Upper lobe of right lung (tissue), 1 donor: ENCODE results near the gene C15orf39. TPM values are rescaled to one million over a fixed set of nuclear protein-coding genes. Genes with fewer than 3 reads are reported as not detected.
A peak's percentile ranks its signal among the peaks of the same experiment; 100 is the strongest.

Source experiments
- ATAC-seq: fragments of 200-7000 bp; cut with Tn5 transposase; one replicate; pipeline ENCODE4 v1.9.1; 2020; ENCODE audit warnings: mild to moderate bottlenecking, moderate library complexity
- DNase-seq: peaks from one replicate; pipeline ENCODE4 v3.0.0-alpha.2; 2020
- H3K27ac ChIP-seq: fragments of 200-600 bp; one replicate; pipeline ENCODE4 v1.8.0; 2022
- H3K27me3 ChIP-seq: fragments of 200-600 bp; one replicate; pipeline ENCODE4 v1.8.0; 2022; ENCODE audit warnings: mild to moderate bottlenecking
- H3K36me3 ChIP-seq: fragments of 200-600 bp; one replicate; pipeline ENCODE4 v1.8.0; 2022
- H3K4me1 ChIP-seq: fragments of 200-600 bp; one replicate; pipeline ENCODE4 v1.8.0; 2022
- H3K4me3 ChIP-seq: fragments of 200-600 bp; one replicate; pipeline ENCODE4 v1.8.0; 2022; ENCODE audit warnings: mild to moderate bottlenecking
- H3K9me3 ChIP-seq: fragments of 200-600 bp; one replicate; pipeline ENCODE4 v1.8.0; 2022
- intact Hi-C: fragments of 100-400 bp; cut with DNase I; formaldehyde crosslinking; loops from one replicate; pipeline ENCODE4 v1.11.0; 2022
- total RNA-seq: library from RNA; stranded (reverse); fragmentation: NEBNext Ultra II Directional; extraction: Animal tissue kit (Norgen Biotek cat#: 25700); gene quantifications from one replicate; pipeline ENCODE4 v1.2.1, GENCODE V29; 2021
- TF ChIP-seq, protein P1 (sequence below): fragments of 200-600 bp; IDR thresholded peaks from one replicate; pipeline ENCODE4 v1.8.0; 2022; ENCODE audit warnings: antibody characterized with exemption
- donor health status: DM: no; HTN: yes; CAD: no; lungs with severe emphysema.

C15orf39 gene
- total RNA-seq, 1 donor from 2014 or later, result 33.3 TPM

DNA sequence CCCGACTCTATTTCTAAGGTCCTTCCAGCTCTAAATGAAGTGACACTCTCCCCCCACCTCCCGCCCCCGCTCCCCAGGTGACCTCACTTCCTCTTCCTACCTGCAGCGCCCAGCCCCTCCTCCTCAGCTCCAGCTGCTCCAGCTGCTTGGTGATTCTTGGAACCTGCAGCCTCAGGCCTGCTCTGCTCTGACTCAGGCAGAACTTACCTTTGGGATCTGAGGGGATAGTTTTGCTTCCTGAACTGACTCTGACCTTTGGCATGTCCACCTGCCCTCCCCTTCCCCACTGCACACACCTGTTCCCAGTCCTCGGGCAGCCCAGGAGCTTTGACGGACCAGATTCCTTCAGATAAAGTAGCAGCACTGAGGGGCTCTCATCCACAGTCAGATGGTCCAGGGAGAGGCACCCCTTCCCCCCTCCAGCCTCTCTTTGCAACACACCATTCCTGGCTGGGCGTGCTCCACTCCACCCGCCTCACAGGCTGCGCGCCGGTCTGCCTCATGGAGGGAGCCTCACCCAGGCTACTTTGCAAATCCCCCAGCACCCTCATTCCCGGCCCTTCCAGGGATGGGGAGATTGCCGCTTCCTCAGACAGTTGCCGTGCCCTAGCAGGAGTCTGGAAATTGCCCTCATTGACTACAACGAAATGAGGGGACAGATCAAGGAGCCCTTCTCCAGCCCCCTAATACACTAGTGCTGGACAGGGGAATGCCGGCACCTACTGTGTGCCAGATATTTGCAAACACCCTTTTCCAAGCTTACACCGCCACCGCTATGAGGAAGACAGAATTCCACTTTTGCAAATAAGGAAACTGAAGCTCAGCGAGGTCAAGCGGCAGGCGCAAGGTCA is 692 bp upstream of the C15orf39 start:
- Histone ChIP-seq H3K4me3 (peak overlapping the region; percentile 100), H3K27ac (peak overlapping the region; percentile 96), H3K9me3 (no peaks in the 10 kb centered on the region), H3K36me3 (peaks cover 5% of the 10 kb centered on the region), H3K27me3 (no peaks in the 10 kb centered on the region), H3K4me1 (peaks cover 32% of the 10 kb centered on the region)
- DNase-seq (peak; percentile 89), ATAC-seq (peak; percentile 14)
- TF ChIP-seq, protein P1, sequence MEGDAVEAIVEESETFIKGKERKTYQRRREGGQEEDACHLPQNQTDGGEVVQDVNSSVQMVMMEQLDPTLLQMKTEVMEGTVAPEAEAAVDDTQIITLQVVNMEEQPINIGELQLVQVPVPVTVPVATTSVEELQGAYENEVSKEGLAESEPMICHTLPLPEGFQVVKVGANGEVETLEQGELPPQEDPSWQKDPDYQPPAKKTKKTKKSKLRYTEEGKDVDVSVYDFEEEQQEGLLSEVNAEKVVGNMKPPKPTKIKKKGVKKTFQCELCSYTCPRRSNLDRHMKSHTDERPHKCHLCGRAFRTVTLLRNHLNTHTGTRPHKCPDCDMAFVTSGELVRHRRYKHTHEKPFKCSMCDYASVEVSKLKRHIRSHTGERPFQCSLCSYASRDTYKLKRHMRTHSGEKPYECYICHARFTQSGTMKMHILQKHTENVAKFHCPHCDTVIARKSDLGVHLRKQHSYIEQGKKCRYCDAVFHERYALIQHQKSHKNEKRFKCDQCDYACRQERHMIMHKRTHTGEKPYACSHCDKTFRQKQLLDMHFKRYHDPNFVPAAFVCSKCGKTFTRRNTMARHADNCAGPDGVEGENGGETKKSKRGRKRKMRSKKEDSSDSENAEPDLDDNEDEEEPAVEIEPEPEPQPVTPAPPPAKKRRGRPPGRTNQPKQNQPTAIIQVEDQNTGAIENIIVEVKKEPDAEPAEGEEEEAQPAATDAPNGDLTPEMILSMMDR, result no peak
- intact Hi-C loops, result loop anchor here (5.0 kb wide), 1 partner anchor 159 kb away; no protein-coding TSS in a partner anchor

DNA sequence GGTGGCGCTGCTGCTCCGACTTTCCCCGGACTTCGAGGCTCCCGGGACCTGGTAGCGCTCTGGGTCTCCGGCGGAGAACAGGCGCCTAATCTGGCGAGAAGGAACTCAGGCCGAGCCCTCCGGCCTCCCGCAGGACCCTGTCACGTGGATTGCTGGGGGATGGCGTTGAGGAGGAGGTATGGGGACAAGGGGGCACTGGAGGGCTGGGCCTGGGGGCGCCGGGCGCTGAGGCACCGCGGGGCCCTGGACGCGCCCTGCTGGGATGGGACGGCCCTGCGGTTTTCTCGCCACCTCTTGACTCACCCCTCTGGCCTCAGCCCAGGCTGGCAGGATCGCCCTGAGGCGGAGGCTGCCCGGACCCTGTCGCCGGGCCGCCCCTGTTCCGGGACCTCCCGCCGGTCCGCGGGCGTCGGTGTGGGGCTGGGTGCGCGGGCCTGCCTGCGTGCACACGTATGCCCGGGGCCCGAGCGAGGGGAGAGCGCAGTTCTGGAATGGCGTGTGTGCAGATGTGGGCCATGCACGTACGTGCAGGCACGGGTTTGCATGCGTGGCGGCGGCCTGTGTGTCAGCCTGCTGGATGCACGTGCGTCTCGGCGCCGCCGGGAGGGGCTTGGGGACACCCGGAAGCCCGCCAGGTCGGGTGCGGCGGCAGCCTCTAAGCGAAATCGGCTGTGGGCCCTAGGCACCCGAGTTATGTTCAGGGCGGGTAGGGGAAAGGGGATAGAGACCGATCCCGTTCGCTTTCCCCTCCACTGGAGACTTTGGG is 752 bp downstream of the C15orf39 start:
- ATAC-seq, result peak; percentile 49
- Histone ChIP-seq H3K9me3 (no peaks in the 10 kb centered on the region), H3K27me3 (no peaks in the 10 kb centered on the region), H3K27ac (peak overlapping the region; percentile 96), H3K4me3 (peak overlapping the region; percentile 100), H3K4me1 (peaks cover 32% of the 10 kb centered on the region), H3K36me3 (peaks cover 20% of the 10 kb centered on the region)
- peak; percentile 91 for DNase-seq
- intact Hi-C loops, result loop anchor here (5.0 kb wide), 1 partner anchor 160 kb away; no protein-coding TSS in a partner anchor
- TF ChIP-seq, protein P1, result no peak

GRCh38 chr15:75203017-75203907 is 1.6 kb downstream of the C15orf39 start:
- ATAC-seq, result no peak
- no peaks in the 10 kb centered on the region for H3K27me3 ChIP-seq
- intact Hi-C loops, result loop anchor here (5.0 kb wide), 1 partner anchor 161 kb away; no protein-coding TSS in a partner anchor
- H3K4me1 ChIP-seq, result peaks cover 32% of the 10 kb centered on the region
- H3K27ac ChIP-seq, result peak overlapping the region; percentile 96
- H3K4me3 ChIP-seq, result peak overlapping the region; percentile 100
- H3K9me3 ChIP-seq, result no peaks in the 10 kb centered on the region
- H3K36me3 ChIP-seq, result peaks cover 28% of the 10 kb centered on the region
- TF ChIP-seq, protein P1, result no peak
- DNase-seq, result no peak

DNA sequence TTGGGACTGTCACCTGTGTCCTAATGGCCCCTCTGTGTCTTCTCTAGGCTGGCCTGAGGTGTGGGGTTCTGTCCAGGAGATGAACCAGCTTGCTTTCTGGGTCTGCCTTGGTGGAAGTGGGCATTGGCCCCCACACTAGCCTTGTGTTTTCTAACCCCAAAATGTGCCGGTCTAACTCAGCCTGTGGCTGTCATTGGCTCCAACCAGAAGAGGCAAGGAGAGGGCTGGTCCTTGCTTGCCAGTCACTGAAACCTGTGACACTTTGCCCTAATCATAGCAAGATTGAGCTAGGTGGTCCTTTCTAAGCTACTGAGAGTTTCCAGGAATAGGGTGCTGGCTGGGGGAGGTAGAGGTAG is 2.2 kb downstream of the C15orf39 start:
- no peak for ATAC-seq
- TF ChIP-seq, protein P1, result no peak

More for the DNA sequence above, 2.2 kb downstream of the C15orf39 start:
- peaks cover 34% of the 10 kb centered on the region for H3K36me3 ChIP-seq
- H3K9me3 ChIP-seq, result no peaks in the 10 kb centered on the region
- H3K27ac ChIP-seq, result peak overlapping the region; percentile 96
- no peak for DNase-seq
- peaks cover 32% of the 10 kb centered on the region for H3K4me1 ChIP-seq
- no peaks in the 10 kb centered on the region for H3K27me3 ChIP-seq
- H3K4me3 ChIP-seq, result peak overlapping the region; percentile 100
- intact Hi-C loops, result loop anchor here (5.0 kb wide), 1 partner anchor 162 kb away; no protein-coding TSS in a partner anchor
